ENCODE results near the gene ODF4.

The ODF4 gene

DNA sequence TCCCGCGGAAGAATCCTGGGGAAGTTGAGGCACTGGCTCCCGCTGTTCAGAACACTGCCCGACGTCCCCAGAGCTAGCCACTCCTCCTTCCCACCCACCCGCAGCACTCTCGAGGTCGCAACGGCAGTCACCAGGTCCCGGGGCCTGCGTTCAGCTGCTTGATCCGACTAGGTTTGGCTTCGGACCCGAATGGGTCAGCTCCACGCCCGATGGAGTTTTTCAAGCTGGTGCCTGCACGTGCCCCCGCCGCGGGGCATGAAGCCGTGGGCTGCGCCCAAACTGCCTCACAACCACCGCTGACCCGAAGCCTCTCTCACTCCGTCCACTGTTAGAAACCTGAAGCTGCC, 12.4 kb upstream of the ODF4 start:
- TF ChIP-seq, protein P1, sequence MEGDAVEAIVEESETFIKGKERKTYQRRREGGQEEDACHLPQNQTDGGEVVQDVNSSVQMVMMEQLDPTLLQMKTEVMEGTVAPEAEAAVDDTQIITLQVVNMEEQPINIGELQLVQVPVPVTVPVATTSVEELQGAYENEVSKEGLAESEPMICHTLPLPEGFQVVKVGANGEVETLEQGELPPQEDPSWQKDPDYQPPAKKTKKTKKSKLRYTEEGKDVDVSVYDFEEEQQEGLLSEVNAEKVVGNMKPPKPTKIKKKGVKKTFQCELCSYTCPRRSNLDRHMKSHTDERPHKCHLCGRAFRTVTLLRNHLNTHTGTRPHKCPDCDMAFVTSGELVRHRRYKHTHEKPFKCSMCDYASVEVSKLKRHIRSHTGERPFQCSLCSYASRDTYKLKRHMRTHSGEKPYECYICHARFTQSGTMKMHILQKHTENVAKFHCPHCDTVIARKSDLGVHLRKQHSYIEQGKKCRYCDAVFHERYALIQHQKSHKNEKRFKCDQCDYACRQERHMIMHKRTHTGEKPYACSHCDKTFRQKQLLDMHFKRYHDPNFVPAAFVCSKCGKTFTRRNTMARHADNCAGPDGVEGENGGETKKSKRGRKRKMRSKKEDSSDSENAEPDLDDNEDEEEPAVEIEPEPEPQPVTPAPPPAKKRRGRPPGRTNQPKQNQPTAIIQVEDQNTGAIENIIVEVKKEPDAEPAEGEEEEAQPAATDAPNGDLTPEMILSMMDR (IDR thresholded peaks at IDR 0.05; ENCODE audit: low read depth, low read length), result no peak
- DNase-seq (ENCODE audit: extremely low read depth, low read depth), result no peak

- TF ChIP-seq, protein P1 (IDR thresholded peaks at IDR 0.05; ENCODE audit: low read depth, low read length), result no peak
- no peak for DNase-seq (ENCODE audit: extremely low read depth, low read depth)
Observed at GRCh38 chr17:8332128-8332527, 7.5 kb upstream of the ODF4 start.

GRCh38 chr17:8332688-8333087, 7.0 kb upstream of the ODF4 start:
- DNase-seq (ENCODE audit: extremely low read depth, low read depth), result no peak
- TF ChIP-seq, protein P1 (IDR thresholded peaks at IDR 0.05; ENCODE audit: low read depth, low read length), result no peak

GRCh38 chr17:8333281-8333680, 6.4 kb upstream of the ODF4 start:
- DNase-seq (ENCODE audit: extremely low read depth, low read depth), result no peak
- TF ChIP-seq, protein P1 (IDR thresholded peaks at IDR 0.05; ENCODE audit: low read depth, low read length), result no peak

DNA sequence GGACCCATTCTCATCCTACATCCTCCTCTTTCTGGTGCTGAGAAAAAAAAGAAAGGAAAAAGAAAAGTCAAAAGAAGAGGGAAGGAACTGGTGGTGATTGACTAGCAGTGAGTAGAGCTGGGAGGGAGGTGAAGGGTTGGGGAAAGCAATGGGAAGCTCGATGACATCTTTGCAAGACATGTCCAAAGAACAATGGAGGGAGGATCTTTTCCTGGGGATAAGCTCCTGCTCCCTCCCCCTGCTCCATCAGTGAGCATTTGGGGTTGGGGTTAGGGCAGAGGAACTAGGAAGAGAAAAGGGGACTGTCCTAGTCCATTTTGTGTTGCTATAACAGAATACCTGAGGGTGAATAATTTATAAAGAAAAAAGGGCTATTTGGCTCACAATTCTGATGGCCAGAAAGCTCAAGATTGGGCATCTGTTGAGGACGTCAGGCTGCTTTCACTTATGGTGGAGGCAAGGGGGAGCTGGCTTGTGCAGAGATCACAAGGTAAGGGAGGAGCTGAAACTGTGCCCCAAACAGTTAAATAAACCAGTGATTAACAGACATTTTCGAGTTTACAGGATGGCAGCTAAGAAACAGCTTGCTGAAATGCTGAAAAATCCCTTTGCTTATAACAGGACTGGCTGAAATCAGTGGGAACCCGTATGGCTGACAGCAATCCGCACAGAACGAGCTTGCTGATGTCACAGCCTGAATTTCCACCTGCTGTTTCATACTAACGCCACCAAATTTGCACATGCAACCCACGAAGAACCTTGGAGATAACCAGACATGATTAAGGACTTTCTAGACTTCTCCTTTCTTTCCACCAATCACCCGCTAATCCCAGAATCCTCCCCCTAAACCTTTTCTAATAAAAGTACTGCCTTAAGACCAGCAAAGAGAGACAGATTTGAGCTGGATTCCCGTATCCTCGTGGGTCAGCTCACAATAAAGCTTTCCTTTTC, 1.6 kb upstream of the ODF4 start:
- TF ChIP-seq, protein P1 (IDR thresholded peaks at IDR 0.05; ENCODE audit: low read depth, low read length), result no peak
- DNase-seq (ENCODE audit: extremely low read depth, low read depth), result no peak

DNA sequence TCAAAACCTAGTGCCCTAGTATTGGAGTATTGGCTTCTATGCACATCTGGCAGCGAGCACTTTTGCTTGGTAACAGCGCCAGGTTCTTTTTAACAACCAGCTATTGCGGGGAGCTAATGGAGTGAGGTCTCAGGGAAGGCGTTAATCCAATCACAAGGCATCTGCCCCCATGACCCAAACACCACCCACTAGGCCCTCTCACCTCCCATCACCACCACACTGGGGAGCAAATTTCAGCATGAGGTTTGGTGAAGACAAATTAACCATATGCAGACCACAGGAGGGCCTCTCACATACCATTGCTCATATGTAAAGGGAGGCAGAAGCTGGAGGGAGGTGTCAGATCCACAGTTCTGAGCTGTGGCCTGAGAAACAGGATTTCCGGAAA, 893 bp upstream of the ODF4 start:
- no peak for DNase-seq (ENCODE audit: extremely low read depth, low read depth)
- TF ChIP-seq, protein P1 (IDR thresholded peaks at IDR 0.05; ENCODE audit: low read depth, low read length), result no peak

- no peak for DNase-seq (ENCODE audit: extremely low read depth, low read depth)
- TF ChIP-seq, protein P1 (IDR thresholded peaks at IDR 0.05; ENCODE audit: low read depth, low read length), result no peak
Observed at GRCh38 chr17:8341456-8341855, 1.8 kb downstream of the ODF4 start.
